ENCODE measurements around the gene ECSIT. TPM values are rescaled to one million over a fixed set of nuclear protein-coding genes. Genes with fewer than 3 reads are reported as not detected.

ECSIT gene
- total RNA-seq, 3 donors from 2014 or later = 57.9 to 69.6 (median 59.1) TPM

DNA sequence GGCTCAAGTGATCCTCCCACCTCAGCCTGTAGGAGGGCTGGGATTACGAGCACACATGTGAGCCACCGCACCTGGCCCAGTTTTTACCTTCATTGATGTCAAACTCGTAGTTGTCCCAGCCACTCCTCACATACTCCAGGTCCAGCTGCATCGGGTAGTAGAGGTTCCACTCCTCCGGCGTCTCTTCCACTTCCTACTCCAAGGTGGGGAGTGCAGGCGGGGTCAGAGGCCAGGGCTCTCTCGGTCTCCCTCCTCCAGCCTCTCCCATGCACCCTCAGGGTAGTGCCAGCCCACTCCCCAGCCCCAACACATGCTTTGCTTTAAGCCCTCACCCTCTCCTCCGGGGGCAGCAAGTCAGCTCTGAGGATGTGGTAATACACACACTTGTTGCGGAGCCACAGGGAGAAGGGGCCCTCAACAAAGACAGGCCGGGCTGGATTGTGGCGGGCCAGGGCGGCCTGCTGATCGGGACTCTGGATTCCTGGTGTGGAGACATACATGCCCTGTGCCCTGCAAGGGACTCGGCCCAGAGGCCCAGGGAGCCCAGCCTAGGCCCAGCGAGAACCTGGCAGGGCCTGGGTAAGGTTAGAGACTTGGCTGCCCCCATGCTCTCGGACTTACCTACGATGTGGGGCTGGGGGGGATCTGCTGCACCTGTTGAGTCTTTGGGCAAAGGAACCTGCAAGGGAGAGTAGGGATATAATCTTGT lies 21.4 kb downstream of the ECSIT start:
- intact Hi-C loops (cut with DNase I, micrococcal nuclease) = no loop called here
- Histone ChIP-seq H3K4me3 (no peak overlapping the region), H3K4me1 (ENCODE audit: low read depth) (peaks cover 7% of the 10 kb centered on the region), H3K9me3 (no peaks in the 10 kb centered on the region), H3K36me3 (ENCODE audit: low read depth) (no peaks in the 10 kb centered on the region)
- TF ChIP-seq, protein P1, sequence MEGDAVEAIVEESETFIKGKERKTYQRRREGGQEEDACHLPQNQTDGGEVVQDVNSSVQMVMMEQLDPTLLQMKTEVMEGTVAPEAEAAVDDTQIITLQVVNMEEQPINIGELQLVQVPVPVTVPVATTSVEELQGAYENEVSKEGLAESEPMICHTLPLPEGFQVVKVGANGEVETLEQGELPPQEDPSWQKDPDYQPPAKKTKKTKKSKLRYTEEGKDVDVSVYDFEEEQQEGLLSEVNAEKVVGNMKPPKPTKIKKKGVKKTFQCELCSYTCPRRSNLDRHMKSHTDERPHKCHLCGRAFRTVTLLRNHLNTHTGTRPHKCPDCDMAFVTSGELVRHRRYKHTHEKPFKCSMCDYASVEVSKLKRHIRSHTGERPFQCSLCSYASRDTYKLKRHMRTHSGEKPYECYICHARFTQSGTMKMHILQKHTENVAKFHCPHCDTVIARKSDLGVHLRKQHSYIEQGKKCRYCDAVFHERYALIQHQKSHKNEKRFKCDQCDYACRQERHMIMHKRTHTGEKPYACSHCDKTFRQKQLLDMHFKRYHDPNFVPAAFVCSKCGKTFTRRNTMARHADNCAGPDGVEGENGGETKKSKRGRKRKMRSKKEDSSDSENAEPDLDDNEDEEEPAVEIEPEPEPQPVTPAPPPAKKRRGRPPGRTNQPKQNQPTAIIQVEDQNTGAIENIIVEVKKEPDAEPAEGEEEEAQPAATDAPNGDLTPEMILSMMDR (IDR thresholded peaks at IDR 0.05) = no peak
- DNase-seq = no peak
- no peak for ATAC-seq

DNA sequence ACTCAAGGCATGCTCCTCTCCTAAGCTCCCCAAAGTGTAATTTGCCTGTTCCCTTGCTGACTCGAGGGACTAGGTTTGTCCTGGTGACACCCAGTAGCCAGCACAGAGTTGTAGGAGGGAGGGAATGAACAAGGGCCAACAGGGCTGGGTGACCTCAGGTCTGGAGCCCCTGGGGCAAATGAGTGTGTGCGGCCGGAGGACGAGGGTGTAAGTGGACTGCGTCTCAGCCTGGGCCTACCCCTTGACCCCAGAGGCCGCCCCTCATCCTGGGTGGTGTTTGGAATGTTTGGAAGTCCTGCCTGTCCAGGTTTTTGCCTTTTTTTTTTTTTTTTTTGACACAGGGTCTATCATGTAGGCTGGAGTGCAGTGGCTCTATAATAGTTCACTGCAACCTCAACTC lies 22.0 kb downstream of the ECSIT start:
- no peaks in the 10 kb centered on the region for H3K36me3 ChIP-seq (ENCODE audit: low read depth)
- H3K4me1 ChIP-seq (ENCODE audit: low read depth) = peaks cover 7% of the 10 kb centered on the region
- intact Hi-C loops (cut with DNase I, micrococcal nuclease) = no loop called here
- ATAC-seq (no peak), DNase-seq (no peak)
- TF ChIP-seq, protein P1 (IDR thresholded peaks at IDR 0.05) = no peak
- H3K9me3 ChIP-seq = no peaks in the 10 kb centered on the region
- no peak overlapping the region for H3K4me3 ChIP-seq

DNA sequence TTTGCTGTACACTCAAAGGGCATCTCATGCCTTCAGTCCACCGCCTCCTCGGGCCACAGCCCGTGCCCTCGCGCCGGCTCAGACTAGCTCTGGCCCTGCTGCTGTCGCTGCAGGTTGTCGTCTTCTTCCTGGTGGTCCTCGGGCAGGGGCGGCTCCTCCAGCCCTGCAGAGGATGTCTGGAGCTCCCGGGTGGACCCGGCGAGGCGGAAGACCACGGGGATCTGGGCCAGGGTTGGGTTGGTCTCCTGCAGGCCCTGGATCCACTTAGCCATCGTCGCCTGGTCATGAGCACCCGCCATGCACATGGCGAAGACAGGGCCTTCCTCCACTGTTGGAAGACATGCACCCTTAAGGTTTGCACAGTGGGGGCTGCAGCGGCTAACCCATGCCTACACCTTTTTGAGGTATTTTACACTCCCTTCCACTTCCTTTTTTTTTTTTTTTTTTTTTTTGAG lies 22.8 kb downstream of the ECSIT start:
- peak in 1 of 3 donors; percentile 74 for DNase-seq
- Histone ChIP-seq H3K4me3 (no peak overlapping the region), H3K36me3 (ENCODE audit: low read depth) (no peaks in the 10 kb centered on the region), H3K9me3 (no peaks in the 10 kb centered on the region), H3K4me1 (ENCODE audit: low read depth) (peaks cover 7% of the 10 kb centered on the region)
- TF ChIP-seq, protein P1 (IDR thresholded peaks at IDR 0.05) = no peak
- peak; percentile 37 for ATAC-seq
- intact Hi-C loops (cut with DNase I, micrococcal nuclease) = no loop called here

DNA sequence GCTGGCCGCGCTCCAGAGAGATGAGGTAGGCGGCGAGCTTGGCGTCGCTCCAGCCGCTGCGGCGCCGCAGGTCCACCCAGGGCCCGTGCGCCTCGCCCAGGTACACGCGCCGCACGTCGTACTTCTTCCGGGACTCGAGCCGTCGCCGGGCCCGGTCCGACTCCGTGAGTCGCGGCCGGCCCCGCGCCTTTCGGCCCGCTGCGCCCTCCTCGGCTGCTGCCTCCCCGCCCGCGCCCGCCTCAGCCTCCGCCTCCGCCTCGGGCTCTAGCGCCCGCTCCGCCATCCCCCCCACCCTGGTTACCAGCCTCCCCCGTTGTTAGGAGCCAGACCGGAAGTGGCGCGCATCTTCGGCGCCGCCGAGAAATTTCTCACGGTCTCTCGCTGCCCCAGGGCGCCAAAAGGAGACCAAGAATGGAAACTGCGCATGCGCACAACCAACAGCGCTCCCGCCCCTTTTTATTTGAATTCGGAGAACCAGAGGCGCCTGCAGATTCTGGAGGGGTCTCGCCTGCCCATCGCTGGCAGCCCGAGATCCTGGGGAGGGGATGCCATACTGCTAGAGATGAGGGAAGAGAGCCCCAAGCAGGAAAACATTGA lies 23.3 kb downstream of the ECSIT start, which contains the start of gene ZNF653:
Gene ZNF653, minus strand, starts transcription at position 336 of the 597 bp plus-strand sequence. Its CDS starts 53 bp downstream, at position 283.
- TF ChIP-seq, protein P1 (IDR thresholded peaks at IDR 0.05) = no peak
- intact Hi-C loops (cut with DNase I, micrococcal nuclease) = no loop called here
- H3K4me3 ChIP-seq = peak within 1 kb of the TSS; percentile 74
- ATAC-seq (peak; percentile 87), DNase-seq (peak; percentile 94 to 95 (median 95))
- H3K9me3 ChIP-seq = no peaks in the 10 kb centered on the region
- H3K36me3 ChIP-seq (ENCODE audit: low read depth) = no peaks in the 10 kb centered on the region
- H3K4me1 ChIP-seq (ENCODE audit: low read depth) = peaks cover 7% of the 10 kb centered on the region

DNA sequence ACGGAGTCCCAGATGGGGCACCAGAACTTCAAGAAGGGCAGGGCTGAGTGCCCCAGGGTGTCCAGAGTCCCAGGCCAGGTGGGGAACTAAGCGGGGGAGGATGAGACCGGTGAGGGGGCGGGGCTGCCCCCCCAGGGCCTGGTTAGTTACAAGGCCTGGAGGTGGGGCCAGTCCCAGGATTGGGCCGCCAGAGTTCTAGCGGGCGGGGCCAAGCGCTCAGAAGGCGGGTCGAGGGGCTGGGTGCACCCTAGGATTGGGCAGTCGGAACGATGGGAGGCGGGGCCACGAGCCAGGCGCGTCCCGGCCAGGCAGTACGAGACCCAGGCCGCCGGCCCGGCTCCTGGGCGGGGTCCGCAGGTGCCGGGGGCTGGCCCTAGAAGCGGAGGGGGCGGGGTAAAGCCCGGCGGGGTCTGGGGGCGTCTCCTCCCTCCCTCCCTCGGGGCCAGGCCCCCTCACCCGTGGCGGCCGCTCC lies 23.9 kb downstream of the ECSIT start:
- Histone ChIP-seq H3K4me3 (peak overlapping the region; percentile 74), H3K4me1 (ENCODE audit: low read depth) (peaks cover 7% of the 10 kb centered on the region), H3K9me3 (no peaks in the 10 kb centered on the region), H3K36me3 (ENCODE audit: low read depth) (no peaks in the 10 kb centered on the region)
- TF ChIP-seq, protein P1 (IDR thresholded peaks at IDR 0.05) = no peak
- ATAC-seq = peak; percentile 95
- peak; percentile 98 to 99 (median 99) for DNase-seq
- intact Hi-C loops (cut with DNase I, micrococcal nuclease) = no loop called here
